NK-92 (cell line): Measurements from ENCODE around the gene VAMP5.
"Not testable (repeated sequence)": the region's sequence is repeated elsewhere in the genome, so short reads cannot be mapped to it uniquely, and the experiment has no call there.

Experiments
- DNase-seq: peaks from one replicate; lab custom pipeline; 2025; ENCODE audit not compliant: unreplicated experiment; lab: John Stamatoyannopoulos, UW

The VAMP5 gene, protein sequence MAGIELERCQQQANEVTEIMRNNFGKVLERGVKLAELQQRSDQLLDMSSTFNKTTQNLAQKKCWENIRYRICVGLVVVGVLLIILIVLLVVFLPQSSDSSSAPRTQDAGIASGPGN

DNA sequence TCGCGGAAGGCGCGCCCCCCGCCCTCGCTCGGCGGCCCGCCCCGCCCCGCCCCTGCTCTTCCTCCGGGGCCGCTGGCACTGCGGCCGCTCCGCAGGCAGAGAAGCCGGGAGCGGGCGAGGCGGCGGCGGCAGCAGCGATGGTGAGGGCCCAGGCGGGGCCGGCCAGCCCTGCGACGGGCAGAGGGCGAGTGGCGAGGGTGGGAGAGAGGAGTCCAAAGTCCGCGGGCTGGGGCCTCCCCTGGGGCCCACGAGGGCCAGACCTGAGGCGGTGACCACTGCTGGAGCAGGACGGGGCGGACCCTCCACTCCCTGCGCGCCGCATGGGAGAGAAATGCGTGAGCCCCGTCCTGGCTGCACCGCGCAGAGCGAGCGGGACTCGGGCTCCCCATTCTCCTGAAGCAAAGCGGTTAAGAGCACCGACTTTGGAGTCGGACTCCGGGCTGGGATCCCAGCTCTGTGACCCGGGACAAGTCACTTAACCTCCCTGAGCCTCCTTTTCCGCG is at the start of gene VAMP5:
VAMP5 (plus strand) TSS at position 78 of the 503 bp plus-strand sequence; CDS start at position 138, 60 bp downstream.
- no peak for DNase-seq

DNA sequence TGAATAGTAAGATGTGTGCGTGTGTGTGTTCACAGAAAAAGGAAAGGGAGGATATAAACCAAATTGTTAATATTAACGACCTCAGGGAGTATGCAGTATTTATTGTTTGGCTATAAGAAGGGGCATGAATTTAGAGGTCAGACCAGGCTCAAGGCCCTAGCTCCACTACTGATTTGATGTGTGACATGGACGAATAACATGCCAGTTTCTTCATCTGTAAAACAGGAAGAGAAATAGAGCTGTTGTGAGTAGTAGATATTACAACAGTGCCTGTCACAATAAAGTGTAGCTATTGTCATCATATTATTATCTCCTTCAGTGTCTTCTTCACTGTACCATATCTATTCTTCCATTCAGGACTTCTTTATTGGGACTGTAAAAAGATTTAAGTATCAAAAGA is 49.4 kb upstream of the VAMP5 start:
- DNase-seq: no peak

DNA sequence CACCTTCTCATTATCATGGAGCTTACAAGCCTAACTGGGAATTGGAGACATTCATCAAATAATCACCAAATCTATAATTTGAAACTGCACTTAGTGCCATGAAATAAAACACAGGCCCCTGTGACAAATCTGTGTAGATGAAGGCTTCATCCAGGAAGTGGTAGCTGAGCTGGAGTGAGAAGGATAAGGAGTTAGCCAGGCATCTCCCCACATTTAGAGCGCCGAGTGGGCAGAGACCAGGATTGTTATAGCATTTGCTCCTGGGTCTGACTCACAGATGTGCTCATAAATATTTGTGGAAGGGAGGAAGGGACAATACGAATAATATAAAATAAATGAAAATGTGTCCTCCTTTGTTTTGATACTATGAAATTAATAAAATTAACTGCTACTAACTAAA is 47.8 kb upstream of the VAMP5 start:
- no peak for DNase-seq

DNA sequence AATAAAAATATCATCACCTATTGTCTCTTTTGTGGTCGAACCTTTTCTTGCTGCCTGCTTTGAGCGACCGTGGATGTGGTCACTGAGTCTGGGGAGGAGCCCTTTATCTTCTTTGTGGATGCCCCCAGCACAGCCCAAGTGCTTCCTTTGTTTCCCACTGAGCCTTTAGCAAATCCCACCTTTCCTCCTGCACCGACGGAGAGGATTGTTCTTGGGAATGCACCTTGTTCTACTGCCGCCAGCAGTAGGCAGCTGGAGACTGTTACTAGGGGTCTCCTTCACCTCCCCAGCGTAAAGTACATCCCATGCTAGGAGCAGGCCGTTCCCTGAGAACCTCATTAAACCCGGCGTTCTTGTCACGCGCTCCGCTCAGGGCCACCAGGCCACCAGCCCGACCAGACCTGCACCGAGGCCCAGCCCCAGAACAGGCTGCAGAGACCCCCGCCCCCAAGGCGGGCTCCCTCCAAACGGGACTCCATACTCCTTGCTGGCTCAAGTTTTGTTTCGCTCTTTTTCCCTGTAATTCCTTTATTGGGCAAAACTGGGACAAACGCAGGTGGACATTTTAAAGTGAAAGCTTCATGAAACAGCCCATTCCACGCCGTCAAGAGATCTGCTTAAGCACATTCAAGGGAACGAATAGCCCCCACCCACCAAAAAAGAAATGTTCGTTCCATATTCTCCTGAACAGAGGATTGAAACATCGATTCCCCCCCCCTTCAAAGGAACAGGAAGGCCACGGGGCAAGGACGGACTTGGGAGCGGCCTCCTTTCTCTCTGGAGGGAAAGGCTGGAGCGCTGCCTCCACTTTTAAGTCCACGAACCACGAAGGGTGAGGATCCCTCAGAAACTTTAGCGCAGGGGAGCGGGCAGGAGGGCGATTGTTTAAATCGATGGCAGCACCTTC is 46.4 kb upstream of the VAMP5 start:
- no peak for DNase-seq

DNA sequence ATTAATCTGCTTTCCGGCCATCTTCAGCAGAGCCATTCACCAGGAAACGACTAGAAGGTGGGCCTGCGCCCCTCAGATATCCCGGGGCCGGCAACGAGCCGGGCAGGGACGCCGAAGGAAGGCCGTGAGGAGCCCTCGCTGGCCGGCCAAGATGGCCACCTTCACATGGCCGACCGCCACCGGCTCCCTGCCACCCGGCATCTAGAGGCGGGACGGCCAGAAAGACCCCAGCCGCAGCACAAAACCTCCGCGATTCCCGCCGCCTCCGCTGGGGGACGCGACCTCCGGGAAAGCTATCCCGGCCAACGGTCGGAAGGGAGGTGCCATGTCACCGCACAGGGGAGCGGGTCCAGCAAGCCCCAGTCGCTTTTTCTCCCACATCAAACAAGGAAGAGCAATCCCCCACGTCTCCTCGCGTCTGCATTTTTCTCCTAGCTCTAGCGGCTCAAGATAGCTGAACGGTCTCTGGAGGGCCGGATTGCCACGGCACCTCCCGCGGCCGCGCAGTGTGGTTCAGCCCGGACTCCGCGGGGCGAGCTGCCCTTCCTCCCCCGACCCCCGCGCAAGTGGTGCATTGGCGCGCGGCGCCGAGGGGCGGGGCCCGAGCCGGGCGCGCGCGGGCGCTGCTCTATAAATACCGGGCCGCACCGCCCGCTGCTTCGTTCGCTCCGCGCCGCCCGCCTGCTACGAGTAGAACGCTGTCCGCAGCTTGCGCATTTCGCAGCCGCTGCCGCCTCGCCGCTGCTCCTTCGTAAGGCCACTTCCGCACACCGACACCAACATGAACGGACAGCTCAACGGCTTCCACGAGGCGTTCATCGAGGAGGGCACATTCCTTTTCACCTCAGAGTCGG is 45.5 kb upstream of the VAMP5 start, which contains the start of gene MAT2A:
MAT2A (plus strand) TSS at position 662 of the 854 bp plus-strand sequence; CDS start at position 782, 120 bp downstream.
- DNase-seq: peak; percentile 9

DNA sequence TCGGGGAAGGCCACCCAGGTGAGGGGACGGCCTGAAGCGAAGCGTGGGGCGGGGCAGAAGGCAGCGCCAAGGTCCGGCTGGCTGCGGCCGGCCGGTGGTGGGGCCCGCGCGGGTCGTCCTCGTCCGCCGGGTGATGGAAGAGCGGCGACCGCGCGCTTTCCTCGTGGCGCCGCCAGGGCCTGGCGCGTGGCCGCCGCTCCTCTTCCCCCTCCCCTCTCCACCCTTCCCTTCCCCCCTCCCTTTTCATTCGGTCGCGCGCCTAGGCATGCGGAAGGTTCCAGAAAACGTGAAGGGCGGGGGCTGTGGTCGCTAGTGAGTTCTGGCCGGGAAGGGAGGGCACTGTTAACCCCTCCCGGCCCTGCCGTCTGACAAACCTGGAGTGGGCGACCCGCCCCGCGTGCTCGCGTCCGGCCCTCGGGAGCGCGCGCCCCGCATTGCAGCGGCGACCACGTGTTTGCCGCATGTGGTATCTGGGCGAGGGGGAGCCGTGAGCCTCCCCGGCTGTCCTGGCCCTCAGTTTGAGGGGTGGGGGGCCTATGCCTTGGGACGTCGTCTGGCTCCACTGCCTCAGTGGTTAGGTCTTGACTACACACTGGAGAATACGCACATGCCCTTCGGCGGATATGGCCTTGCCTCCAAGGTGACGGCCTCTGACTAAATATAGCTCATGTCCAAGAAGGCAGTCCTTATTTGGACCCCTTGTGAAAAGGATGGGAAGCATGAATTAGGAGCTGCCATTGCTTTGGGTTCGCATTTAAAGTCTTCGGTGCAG is 44.7 kb upstream of the VAMP5 start:
- DNase-seq: no peak

DNA sequence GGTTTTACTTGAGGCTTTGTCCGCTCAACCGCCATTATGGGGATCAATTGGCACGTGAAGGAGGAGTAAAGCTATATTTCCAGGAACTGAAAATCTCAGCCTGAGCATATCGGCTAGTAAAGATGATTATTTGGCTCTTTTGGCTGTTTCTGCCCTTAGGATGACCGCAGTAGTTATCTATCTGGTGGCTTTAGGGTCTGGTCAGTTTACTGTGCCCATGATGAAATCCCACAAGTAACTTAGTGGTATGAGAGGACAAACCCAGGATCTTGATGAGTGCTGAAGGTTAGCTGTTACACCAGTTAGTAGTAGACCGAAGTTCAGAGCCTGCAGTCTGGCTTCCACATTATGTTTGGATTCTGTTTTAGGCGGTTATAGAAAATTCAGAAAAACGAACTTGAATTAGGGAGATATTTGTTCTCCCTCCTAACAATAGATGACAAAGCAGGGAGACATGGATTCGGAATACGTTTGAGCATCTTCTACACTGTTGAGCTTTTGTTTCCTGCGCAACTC is 44.0 kb upstream of the VAMP5 start:
- no peak for DNase-seq

DNA sequence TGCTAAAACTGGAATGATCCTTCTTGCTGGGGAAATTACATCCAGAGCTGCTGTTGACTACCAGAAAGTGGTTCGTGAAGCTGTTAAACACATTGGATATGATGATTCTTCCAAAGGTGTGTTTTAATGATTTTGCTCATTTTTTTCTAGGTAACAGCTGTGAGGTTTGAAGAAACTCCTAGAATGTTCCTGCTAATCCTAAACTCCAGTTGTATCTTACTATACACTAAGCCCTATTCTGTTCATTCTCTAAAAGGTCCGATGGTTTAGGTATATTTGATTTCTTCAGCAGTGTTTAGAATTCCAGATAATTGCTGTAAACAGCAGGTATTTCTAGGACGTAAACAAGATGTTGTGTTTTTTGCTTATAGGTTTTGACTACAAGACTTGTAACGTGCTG is 43.0 kb upstream of the VAMP5 start:
- DNase-seq: no peak

DNA sequence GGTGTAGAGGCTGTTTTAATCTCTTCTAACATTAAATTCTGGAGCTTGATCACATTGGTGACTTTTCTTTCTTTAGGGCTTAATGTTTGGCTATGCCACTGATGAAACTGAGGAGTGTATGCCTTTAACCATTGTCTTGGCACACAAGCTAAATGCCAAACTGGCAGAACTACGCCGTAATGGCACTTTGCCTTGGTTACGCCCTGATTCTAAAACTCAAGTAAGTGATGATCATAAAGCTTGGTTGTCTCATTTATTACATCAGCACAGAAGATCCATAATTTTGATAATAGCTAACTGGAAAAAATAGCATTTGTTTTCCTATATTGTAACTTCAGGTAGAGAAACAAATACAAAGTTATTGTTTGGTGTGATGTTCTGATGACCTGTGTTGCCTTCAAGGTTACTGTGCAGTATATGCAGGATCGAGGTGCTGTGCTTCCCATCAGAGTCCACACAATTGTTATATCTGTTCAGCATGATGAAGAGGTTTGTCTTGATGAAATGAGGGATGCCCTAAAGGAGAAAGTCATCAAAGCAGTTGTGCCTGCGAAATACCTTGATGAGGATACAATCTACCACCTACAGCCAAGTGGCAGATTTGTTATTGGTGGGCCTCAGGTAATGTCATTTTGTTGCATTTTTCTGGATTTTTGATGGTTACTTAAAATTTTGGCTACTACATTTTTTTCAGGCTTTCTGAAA is 42.3 kb upstream of the VAMP5 start:
- DNase-seq: no peak

DNA sequence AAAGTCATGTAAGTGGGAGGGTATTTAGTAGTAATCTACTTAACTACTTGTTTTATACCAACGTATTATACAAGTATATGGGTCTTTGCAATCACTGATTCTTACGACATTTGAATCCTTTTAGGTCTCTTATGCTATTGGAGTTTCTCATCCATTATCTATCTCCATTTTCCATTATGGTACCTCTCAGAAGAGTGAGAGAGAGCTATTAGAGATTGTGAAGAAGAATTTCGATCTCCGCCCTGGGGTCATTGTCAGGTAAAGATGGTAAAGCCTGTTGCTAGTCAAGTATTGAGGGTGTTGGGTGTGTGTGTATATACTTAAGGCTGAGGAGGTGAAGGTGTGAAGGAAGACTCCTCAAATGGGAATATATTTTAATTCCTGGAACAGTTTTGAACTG is 41.5 kb upstream of the VAMP5 start:
- no peak for DNase-seq

DNA sequence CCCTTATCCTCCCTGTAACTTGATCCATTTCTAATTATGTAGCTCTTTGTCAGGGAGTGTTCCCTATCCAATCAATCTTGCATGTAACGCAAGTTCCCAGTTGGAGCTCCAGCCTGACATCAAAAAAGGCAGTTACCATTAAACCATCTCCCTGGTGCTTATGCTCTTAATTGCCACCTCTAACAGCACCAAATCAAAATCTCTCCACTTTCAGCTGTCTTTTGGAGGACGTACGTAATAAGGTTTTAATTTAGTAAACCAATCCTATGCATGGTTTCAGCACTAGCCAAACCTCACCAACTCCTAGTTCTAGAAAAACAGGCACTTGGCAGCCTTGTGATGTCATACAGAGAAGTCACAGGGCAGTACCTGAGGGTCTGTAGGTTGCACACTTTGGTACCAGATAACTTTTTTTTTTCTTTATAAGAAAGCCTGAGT is 40.0 kb upstream of the VAMP5 start:
- DNase-seq: not testable (repeated sequence)

DNA sequence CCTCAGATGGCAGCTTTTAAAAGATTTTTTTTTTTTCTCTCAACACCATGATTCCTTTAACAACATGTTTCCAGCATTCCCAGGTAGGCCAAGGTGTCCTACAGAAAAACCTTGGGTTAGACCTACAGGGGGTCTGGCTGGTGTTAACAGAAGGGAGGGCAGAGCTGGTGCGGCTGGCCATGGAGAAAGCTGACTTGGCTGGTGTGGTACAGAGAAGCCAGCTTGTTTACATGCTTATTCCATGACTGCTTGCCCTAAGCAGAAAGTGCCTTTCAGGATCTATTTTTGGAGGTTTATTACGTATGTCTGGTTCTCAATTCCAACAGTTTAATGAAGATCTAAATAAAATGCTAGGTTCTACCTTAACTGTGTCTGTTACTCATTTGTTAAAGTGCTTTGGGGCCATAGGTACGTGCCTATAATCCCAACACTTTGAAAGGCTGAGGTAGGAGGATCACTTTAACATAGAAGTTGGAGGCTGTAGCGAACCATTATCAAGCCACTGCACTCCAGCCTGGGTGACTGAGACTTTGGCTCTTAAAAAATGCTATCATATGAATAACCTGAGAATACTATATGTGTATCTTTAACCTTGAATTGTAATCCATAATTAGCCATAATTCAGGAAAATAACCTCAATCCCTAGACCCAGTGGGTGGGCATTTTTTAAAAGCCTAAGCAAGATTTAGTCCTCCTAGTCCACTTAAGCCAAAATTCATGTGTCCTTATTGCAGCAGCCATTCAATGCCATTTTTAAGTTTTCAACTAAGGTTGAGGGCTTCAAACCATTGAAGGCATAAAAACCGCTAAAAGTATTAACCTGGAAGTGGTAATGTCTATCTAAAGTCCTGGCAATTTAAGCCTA is 39.1 kb upstream of the VAMP5 start:
- DNase-seq: not testable (repeated sequence)

DNA sequence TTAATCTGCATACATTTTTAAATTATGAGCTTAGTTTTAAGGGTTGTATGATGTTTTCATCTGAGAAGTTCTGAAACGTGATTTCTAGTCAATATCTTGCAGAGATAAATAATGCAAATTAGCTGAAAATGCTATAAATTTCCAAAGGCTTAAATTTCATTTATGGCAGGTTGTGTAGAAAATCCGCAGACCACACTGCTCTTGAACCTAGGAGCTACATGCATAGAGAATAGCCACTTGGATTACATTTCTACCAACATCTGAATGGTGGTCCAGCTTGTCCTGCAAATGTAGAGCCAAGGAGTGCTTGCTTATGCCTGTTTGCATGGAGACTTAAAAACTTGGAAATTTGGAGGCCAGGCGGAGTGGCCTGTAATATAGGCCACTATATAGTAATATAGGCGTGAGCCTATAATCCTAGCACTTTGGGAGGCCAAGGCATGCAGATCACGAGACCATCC is 38.4 kb upstream of the VAMP5 start:
- DNase-seq: no peak

DNA sequence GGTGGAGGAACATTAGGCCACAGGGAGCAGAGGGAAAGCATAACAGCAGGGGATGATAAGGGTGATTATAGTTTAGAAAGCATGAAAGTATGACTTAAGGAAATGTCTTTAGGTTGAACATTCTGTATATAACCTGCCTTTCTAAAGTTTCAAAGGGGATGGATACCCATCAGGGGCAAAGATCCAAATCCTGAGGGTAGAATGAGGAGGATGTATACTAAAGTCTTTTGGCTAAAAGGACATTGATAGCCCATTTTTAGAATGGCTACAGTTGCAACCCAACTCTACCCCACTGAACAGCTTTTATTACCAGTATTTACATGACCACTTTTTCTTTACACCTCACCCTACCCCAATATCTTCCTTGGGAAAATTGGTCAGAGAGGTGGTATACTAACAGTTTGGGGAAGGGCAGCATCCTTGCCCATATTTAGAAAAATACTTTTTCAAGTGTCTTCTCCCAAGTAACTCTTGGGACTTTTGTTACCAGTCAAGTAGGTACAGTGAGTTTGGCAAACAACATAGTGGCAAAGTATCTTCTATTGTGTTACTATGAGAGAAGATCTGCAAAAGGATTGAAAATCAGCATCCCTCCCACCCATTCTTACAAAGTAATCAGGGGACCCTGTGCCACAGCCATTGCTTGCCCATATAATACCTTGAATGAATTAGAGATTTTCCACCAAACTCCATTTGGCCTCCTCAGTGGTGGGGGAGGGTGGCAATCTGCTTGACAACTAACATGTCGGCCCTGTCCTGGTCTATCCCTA is 37.0 kb upstream of the VAMP5 start:
- no peak for DNase-seq

DNA sequence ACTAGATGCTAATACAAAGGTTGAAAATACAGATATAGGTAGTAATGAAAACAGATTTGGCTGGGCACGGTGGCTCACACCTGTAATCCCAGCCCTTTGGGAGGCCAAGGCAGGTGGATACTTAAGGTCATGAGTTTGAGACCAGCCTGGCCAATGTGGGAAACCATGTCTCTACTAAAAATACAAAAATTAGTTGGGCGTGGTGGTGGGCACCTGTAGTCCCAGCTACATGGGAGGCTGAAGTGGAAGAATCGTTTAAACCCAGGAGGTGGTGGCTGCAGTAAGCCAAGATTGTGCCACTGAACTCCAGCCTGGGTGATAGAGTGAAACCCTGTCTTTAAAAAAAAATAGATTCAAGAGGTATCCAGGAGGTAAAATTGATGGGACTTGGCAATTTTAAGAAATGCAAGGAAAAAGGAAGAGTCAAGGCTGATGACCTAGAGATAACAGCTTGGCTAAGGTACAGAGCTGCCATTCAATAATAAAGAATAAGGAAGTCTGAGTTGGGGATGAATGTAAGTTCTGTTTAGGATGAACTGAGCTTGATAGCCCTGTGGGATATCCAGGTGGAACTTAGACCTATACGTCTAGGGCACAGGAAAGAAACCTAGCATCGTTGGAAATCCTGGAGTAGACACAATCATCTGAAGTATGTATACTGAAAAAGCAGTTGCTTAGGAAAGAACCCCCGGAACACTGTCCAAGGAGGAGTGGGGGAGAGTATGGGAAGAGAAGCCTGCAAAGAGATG is 36.2 kb upstream of the VAMP5 start:
- DNase-seq: no peak

DNA sequence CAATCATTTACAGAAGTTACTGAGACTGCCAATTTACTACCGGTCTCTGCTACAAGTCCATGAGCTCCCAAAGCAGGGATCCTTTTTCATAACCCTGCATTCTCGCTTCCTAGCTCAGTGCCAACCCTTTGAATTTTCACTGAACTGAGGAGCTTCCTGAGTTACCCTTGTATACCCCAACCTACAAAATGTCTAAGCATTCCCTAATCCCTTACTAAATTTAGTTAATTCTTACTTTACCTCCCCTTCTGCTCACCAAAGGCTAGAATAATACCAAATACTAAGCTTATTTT is 35.7 kb upstream of the VAMP5 start:
- DNase-seq: no peak

DNA sequence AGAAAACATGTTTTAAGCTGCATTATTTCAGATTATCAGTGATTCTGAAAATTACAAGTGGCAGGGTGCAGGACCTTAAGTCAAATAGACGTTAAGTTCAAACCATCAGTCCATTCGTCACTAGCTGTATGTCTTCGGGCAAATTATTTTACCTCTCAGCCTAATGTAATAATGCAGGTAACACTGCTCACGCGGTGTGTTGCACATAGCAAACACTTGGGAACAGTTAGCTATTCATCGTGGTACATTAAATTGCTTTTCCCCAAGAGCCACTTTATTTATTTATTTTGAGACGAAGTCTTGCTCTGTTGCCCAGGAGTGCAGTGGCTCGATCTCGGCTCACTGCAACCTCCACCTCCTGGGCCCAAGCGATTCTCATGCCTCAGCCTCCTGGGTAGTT is 35.1 kb upstream of the VAMP5 start:
- no peak for DNase-seq
